ENCODE measurements around the gene TMEM119.

GRCh38 chr12:108553799-108554198 lies 44.1 kb downstream of the TMEM119 start:
- TF ChIP-seq FOXM1 (CRISPR knock-in tag; IDR thresholded peaks at IDR 0.05) (no peak), CTCF (CRISPR knock-in tag; IDR thresholded peaks at IDR 0.05) (no peak), PHF20 (CRISPR knock-in tag; IDR thresholded peaks at IDR 0.05) (no peak), MZF1 (CRISPR knock-in tag; IDR thresholded peaks at IDR 0.05; ENCODE audit: borderline replicate concordance) (no peak), ZSCAN29 (CRISPR knock-in tag; conservative IDR thresholded peaks at IDR 0.05) (no peak)
